Left ventricle myocardium inferior (tissue), 1 donor: ENCODE data around the gene PGBD2. TPM values are rescaled to one million over a fixed set of nuclear protein-coding genes. Genes with fewer than 3 reads are reported as not detected.

Experiments used
- DNase-seq: peaks from one replicate; pipeline ENCODE4 v3.0.0-alpha.2; 2020
- H3K27ac ChIP-seq: fragments of 200-600 bp; replicated peaks from 2 replicates; pipeline ENCODE4 v1.8.0; 2021
- H3K27me3 ChIP-seq: fragments of 200-600 bp; 2 replicates; pipeline ENCODE4 v1.8.0; 2021; ENCODE audit warnings: low read depth
- H3K36me3 ChIP-seq: fragments of 200-600 bp; 2 replicates; pipeline ENCODE4 v1.8.0; 2021
- H3K4me1 ChIP-seq: fragments of 200-600 bp; 2 replicates; pipeline ENCODE4 v1.8.0; 2021
- H3K4me3 ChIP-seq: fragments of 200-600 bp; 2 replicates; pipeline ENCODE4 v1.8.0; 2021; ENCODE audit warnings: mild to moderate bottlenecking, moderate library complexity
- H3K9me3 ChIP-seq: fragments of 200-600 bp; replicated peaks from 2 replicates; pipeline ENCODE4 v1.8.0; 2021
- CTCF ChIP-seq: fragments of 200-600 bp; IDR thresholded peaks from 2 replicates; pipeline ENCODE4 v1.8.0; 2021; ENCODE audit warnings: antibody characterized with exemption, mild to moderate bottlenecking, borderline replicate concordance
- intact Hi-C: fragments of 100-400 bp; cut with micrococcal nuclease; formaldehyde crosslinking; loops from one replicate; pipeline ENCODE4 v1.11.0; 2022
- long read RNA-seq: library from polyadenylated mRNA; unstranded; transcript quantifications from one replicate; pipeline ENCODE4 v2.0.0, GENCODE V29; 2021
- total RNA-seq: library from RNA; stranded (reverse); fragmentation: NEBNext Ultra II Directional; extraction: Animal tissue kit (Norgen Biotek cat#: 25700); gene quantifications from one replicate; pipeline ENCODE4 v1.2.1, GENCODE V29; 2021
- donor health status: DM: no; HTN: yes; CAD: no; lungs with severe emphysema.

PGBD2 gene, protein sequence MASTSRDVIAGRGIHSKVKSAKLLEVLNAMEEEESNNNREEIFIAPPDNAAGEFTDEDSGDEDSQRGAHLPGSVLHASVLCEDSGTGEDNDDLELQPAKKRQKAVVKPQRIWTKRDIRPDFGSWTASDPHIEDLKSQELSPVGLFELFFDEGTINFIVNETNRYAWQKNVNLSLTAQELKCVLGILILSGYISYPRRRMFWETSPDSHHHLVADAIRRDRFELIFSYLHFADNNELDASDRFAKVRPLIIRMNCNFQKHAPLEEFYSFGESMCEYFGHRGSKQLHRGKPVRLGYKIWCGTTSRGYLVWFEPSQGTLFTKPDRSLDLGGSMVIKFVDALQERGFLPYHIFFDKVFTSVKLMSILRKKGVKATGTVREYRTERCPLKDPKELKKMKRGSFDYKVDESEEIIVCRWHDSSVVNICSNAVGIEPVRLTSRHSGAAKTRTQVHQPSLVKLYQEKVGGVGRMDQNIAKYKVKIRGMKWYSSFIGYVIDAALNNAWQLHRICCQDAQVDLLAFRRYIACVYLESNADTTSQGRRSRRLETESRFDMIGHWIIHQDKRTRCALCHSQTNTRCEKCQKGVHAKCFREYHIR
- total RNA-seq, result 3.9 TPM
- long read RNA-seq, partial matches to known transcripts, result 1 of 5 reads
- long read RNA-seq, other reads (novel, unspliced or antisense), result 0 of 5 reads

GRCh38 chr1:248906009-248906752, at the start of gene PGBD2:
TSS of gene PGBD2 (plus strand) at chr1:248906235. CDS start at chr1:248913863, 7,628 bp downstream.
- Histone ChIP-seq H3K27me3 (no peaks in the 10 kb centered on the region), H3K9me3 (no peaks in the 10 kb centered on the region), H3K4me1 (peaks cover 37% of the 10 kb centered on the region), H3K27ac (peak within 1 kb of the TSS; percentile 96), H3K4me3 (peak within 1 kb of the TSS; percentile 74), H3K36me3 (no peaks in the 10 kb centered on the region)
- peak; percentile 95 for DNase-seq
- TF ChIP-seq CTCF, result peak; percentile 70
- intact Hi-C loops, result no loop called here

DNA sequence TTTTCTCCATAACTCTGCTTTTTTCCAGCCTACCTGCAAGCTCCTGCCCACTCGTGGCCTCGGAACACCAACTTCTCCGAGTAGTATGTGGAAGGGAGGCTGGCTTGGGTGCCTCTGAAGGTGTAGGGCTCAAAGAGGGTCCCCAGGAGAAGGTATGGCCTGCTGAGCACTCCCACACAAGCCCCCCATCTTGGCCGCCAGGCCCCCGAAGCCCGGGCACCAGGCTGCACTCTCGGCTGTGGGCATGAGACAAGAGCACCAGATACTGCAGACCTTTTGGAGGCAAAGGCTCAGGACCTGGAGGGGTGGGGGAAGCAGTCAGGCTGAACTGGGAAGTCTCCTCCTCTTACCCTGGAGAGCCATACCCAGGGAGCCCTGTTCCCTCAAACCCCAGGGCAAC, 48.8 kb upstream of the PGBD2 start:
- intact Hi-C loops, result no loop called here
- no peak overlapping the region for H3K27ac ChIP-seq
- no peak overlapping the region for H3K4me3 ChIP-seq

DNA sequence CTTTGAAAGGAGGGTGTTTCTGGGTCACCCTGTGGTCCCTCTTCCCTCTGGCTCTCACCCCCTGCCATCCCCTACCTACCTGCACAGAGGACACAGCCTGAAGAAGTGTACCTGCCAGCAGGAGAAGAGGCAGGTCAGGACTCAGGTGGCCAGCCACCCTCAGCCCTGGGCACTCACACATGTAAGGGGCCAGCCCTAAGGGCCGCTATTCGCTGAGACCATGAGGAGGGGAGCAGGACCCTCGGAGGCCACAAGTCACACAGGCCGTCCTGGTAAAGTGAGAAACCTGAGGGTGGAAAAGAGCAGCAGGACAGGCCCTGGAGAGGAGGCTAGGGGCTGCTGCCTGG, 48.3 kb upstream of the PGBD2 start:
- Histone ChIP-seq H3K9me3 (no peaks in the 10 kb centered on the region), H3K4me3 (peak overlapping the region; percentile 75), H3K27me3 (no peaks in the 10 kb centered on the region), H3K27ac (peak overlapping the region; percentile 96), H3K4me1 (peaks cover 24% of the 10 kb centered on the region), H3K36me3 (peaks cover 14% of the 10 kb centered on the region)
- DNase-seq, result no peak
- intact Hi-C loops, result no loop called here
- TF ChIP-seq CTCF, result no peak

More for the DNA sequence above, 48.8 kb upstream of the PGBD2 start:
- Histone ChIP-seq H3K4me1 (peaks cover 21% of the 10 kb centered on the region), H3K36me3 (peaks cover 14% of the 10 kb centered on the region), H3K27me3 (no peaks in the 10 kb centered on the region), H3K9me3 (no peaks in the 10 kb centered on the region)
- TF ChIP-seq CTCF, result no peak
- no peak for DNase-seq

DNA sequence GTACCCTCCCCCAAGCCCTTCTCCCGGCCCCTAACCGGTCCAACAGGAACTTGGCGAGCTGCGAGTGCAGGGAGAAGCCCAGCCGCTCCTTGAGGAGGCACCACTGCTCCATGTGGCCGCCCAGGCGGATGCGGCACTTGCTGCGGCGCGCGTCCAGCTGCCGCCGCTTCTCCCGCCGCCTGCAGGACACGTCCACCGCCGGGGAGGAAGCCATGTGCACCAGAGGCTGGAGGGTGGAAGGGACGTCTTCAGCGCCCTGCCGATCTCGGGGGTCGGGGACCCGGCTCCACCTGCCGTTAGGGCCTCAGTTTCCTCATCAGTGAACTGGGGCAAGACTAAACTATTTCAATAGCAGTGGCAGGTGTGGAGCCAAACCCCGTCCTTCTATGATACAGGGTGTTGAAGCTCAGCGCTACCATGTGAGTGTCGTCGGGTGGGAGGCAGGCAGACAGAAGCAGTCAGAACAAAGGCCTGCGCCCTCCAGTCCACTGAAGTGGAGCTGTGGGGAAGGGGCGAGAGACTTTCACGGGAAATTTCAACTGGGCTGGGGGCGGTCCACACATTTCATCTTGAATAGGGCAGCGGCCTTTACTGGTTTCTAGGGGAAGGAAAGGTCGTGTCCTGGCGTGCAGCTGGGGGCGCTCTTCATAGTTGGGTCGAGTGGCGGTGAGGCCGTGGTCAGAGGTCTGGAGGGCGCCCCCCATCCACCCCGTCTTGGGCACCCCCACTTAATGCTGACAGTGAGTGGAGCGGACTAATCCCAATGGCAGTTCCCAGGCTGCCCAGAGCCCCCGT, 47.7 kb upstream of the PGBD2 start:
- Histone ChIP-seq H3K27me3 (no peaks in the 10 kb centered on the region), H3K9me3 (no peaks in the 10 kb centered on the region), H3K36me3 (peaks cover 14% of the 10 kb centered on the region), H3K4me3 (peak overlapping the region; percentile 75), H3K4me1 (peaks cover 30% of the 10 kb centered on the region), H3K27ac (peak overlapping the region; percentile 96)
- peak; percentile 64 for DNase-seq
- TF ChIP-seq CTCF, result peak; percentile 61
- intact Hi-C loops, result no loop called here
